KMS-11 (cell line): ENCODE data around the gene DST.

Source experiments
- H2AFZ ChIP-seq: fragments of 200-600 bp; sonication (generic); 2 replicates; pipeline ENCODE4 v1.6.1; 2016; ENCODE audit warnings: antibody characterized with exemption, mixed run types, low read depth
- H3K27ac ChIP-seq: fragments of 200-600 bp; sonication (generic); 2 replicates; pipeline ENCODE4 v1.6.1; 2016; ENCODE audit warnings: mild to moderate bottlenecking, mixed run types
- H3K27me3 ChIP-seq: fragments of 200-600 bp; sonication (generic); 2 replicates; pipeline ENCODE4 v1.6.1; 2017; ENCODE audit warnings: mild to moderate bottlenecking, low read depth, mixed run types, moderate library complexity; ENCODE audit not compliant: insufficient read depth
- H3K36me3 ChIP-seq: fragments of 200-600 bp; sonication (generic); 2 replicates; pipeline ENCODE4 v1.6.1; 2017; ENCODE audit warnings: mild to moderate bottlenecking, mixed run types; ENCODE audit not compliant: insufficient read depth
- H3K4me1 ChIP-seq: fragments of 200-600 bp; sonication (generic); 2 replicates; pipeline ENCODE4 v1.6.1; 2016; ENCODE audit warnings: mild to moderate bottlenecking, low read depth, mixed run types; ENCODE audit not compliant: poor library complexity, severe bottlenecking
- H3K4me2 ChIP-seq: fragments of 200-600 bp; sonication (generic); 2 replicates; pipeline ENCODE4 v1.7.0; 2016; ENCODE audit warnings: mild to moderate bottlenecking, mixed run types
- H3K4me3 ChIP-seq: fragments of 200-600 bp; sonication (generic); IDR thresholded peaks from 2 replicates; pipeline ENCODE4 v1.6.1; 2017; ENCODE audit warnings: low read depth, low read length, mixed read lengths; ENCODE audit not compliant: insufficient read depth
- H3K79me2 ChIP-seq: fragments of 200-600 bp; sonication (generic); 2 replicates; pipeline ENCODE4 v1.6.1; 2016; ENCODE audit warnings: low read depth, mixed run types; ENCODE audit not compliant: insufficient read depth
- H3K9ac ChIP-seq: fragments of 200-600 bp; sonication (generic); 2 replicates; pipeline ENCODE4 v1.6.1; 2016; ENCODE audit warnings: mild to moderate bottlenecking, mixed run types
- H4K20me1 ChIP-seq: fragments of 200-600 bp; sonication (generic); 2 replicates; pipeline ENCODE4 v1.6.1; 2016; ENCODE audit warnings: mild to moderate bottlenecking, mixed run types; ENCODE audit not compliant: insufficient read depth
- TF ChIP-seq, protein P1 (sequence below): fragments of 200-600 bp; sonication (generic); conservative IDR thresholded peaks from 2 replicates; pipeline ENCODE4 v1.6.1; 2017; ENCODE audit warnings: low read depth, mild to moderate bottlenecking, antibody characterized with exemption, low read length, moderate library complexity, mixed read lengths

The DST gene

DNA sequence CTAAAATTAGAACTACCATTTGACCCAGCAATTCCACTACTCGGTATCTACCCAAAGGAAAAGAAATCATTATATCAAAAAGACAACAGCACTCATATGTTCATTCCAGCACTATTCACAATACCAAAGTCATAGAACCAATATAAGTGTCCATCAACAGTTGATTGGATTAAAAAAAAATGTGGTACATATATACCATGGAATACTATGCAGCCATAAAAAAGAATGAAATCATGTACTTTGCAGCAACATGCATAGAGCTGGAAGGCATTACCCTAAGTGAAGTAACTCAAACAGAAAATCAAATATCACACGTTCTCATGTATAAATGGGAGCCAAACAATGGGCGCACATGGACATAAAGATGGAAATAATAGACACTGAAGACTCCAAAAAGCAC lies 163.3 kb downstream of the DST start:
- TF ChIP-seq, protein P1, sequence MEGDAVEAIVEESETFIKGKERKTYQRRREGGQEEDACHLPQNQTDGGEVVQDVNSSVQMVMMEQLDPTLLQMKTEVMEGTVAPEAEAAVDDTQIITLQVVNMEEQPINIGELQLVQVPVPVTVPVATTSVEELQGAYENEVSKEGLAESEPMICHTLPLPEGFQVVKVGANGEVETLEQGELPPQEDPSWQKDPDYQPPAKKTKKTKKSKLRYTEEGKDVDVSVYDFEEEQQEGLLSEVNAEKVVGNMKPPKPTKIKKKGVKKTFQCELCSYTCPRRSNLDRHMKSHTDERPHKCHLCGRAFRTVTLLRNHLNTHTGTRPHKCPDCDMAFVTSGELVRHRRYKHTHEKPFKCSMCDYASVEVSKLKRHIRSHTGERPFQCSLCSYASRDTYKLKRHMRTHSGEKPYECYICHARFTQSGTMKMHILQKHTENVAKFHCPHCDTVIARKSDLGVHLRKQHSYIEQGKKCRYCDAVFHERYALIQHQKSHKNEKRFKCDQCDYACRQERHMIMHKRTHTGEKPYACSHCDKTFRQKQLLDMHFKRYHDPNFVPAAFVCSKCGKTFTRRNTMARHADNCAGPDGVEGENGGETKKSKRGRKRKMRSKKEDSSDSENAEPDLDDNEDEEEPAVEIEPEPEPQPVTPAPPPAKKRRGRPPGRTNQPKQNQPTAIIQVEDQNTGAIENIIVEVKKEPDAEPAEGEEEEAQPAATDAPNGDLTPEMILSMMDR: no peak
- Histone ChIP-seq H3K27me3 (no peaks in the 10 kb centered on the region), H3K4me2 (no peak overlapping the region), H3K9ac (no peak overlapping the region), H3K27ac (no peak overlapping the region), H3K4me3 (no peak overlapping the region), H2AFZ (no peak overlapping the region), H4K20me1 (no peaks in the 10 kb centered on the region), H3K36me3 (peaks cover 18% of the 10 kb centered on the region; the same call in 1 of the 2 replicates), H3K79me2 (no peaks in the 10 kb centered on the region), H3K4me1 (no peaks in the 10 kb centered on the region)

DNA sequence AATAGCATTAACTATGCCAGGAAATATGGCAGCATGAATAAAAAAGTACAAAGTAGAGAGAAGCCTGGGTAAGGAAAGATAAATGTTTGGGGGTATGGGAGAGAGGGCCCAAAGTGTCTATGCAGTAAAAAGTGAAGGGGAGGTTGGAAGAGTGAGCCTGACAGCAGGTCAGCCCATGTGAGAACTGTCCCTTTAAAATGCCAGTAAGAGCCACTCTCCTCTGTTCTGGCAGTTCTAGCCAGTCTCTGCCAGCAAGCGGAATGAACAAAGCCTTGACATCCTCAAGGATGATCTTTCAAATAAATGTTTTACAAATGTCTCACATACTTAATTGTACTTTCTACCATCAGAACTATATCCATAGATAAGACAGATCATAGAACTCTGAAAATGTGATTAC lies 164.5 kb downstream of the DST start:
- TF ChIP-seq, protein P1: no peak
- peaks cover 26% of the 10 kb centered on the region; the same call in 1 of the 2 replicates for H3K36me3 ChIP-seq

DNA sequence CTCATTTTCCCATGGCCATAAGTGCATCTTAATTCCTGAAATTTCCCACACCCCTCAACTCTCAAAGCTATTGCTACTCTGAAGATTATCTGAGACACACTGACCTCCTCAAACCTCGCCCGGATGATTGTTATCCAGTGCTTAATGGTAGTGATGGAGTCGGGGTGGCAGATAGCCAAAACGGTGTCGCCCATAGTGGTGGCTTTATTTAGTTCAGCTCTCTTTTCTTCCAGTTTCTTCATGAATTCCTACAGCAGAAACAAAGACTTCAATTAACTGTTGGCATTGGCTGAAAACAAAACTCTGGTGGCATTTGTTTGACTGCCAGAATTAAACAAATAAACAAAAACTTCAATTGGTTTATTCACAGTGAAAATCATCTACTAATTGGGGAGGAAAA lies 165.4 kb downstream of the DST start:
- TF ChIP-seq, protein P1: no peak
- H3K4me1 ChIP-seq: no peaks in the 10 kb centered on the region
- no peak overlapping the region for H3K4me2 ChIP-seq
- no peak overlapping the region for H3K9ac ChIP-seq
- no peak overlapping the region for H2AFZ ChIP-seq
- H3K36me3 ChIP-seq: peaks cover 30% of the 10 kb centered on the region; the same call in 1 of the 2 replicates
- H4K20me1 ChIP-seq: no peaks in the 10 kb centered on the region
- no peak overlapping the region for H3K4me3 ChIP-seq
- no peaks in the 10 kb centered on the region for H3K27me3 ChIP-seq
- no peaks in the 10 kb centered on the region for H3K79me2 ChIP-seq
- no peak overlapping the region for H3K27ac ChIP-seq

More for the DNA sequence above, 164.5 kb downstream of the DST start:
- H3K79me2 ChIP-seq: no peaks in the 10 kb centered on the region
- H2AFZ ChIP-seq: no peak overlapping the region
- H3K4me3 ChIP-seq: no peak overlapping the region
- no peaks in the 10 kb centered on the region for H3K4me1 ChIP-seq
- no peak overlapping the region for H3K4me2 ChIP-seq
- H3K27me3 ChIP-seq: no peaks in the 10 kb centered on the region
- no peak overlapping the region for H3K27ac ChIP-seq
- no peaks in the 10 kb centered on the region for H4K20me1 ChIP-seq
- H3K9ac ChIP-seq: no peak overlapping the region

DNA sequence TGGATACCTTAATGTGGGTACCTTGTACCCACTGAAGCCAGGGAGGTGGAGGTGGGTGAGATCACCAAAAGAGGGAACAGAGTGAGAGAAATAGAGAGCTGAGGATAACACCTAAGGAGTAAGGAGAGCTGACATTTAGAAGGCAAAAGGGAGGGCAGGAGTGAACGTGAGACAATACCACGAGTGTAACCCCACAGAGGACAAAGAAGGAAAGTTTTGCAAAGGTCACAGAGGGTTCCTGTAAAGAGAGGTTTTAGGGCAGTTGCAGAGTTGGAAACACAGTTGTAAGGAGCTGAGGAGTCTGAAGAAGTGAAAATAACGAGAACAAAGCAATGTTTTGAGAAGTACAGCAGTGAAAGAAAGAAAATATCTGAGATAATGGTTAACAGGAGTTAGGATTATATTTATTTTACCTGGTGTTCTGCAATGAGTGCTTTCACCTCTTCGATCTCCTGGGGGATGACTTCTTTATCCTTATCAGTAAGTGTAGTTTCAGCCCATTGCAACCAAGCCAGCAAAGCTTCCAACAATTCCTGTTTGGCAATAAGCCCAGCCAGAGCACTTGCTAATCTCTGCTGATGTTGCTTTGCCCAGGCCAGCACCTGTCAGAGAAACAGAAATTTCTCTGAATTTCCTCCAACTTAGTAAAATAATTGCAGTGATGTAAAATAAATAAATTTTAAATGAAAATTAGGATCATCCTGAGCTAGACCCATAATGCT lies 166.8 kb downstream of the DST start:
- TF ChIP-seq, protein P1: no peak
- Histone ChIP-seq H2AFZ (no peak overlapping the region), H3K4me1 (no peaks in the 10 kb centered on the region), H3K9ac (no peak overlapping the region), H3K27me3 (no peaks in the 10 kb centered on the region), H3K27ac (no peak overlapping the region), H3K36me3 (peaks cover 29% of the 10 kb centered on the region; the same call in 1 of the 2 replicates), H4K20me1 (no peaks in the 10 kb centered on the region), H3K4me2 (no peak overlapping the region), H3K79me2 (no peaks in the 10 kb centered on the region), H3K4me3 (no peak overlapping the region)
